ENCODE data around the gene SCART1. TPM values are rescaled to one million over a fixed set of nuclear protein-coding genes. Genes with fewer than 3 reads are reported as not detected.
"Not testable (repeated sequence)": the region's sequence is repeated elsewhere in the genome, so short reads cannot be mapped to it uniquely, and the experiment has no call there.

Gene SCART1
- total and polyA plus RNA-seq, 2 donors = 0.86 to 3.3 TPM

GRCh38 chr10:133484818-133485217, 31.1 kb downstream of the SCART1 start:
- no peaks in the 10 kb centered on the region for H3K4me1 ChIP-seq (ENCODE audit: insufficient read depth)
- no peak overlapping the region for H3K27ac ChIP-seq (ENCODE audit: low read depth)
- no peak overlapping the region for H3K4me3 ChIP-seq (ENCODE audit: low read depth, low read length)
- no peak for DNase-seq (ENCODE audit: extremely low spot score)
- no peaks in the 10 kb centered on the region for H3K36me3 ChIP-seq (ENCODE audit: insufficient read depth)

GRCh38 chr10:133487085-133487484, 33.3 kb downstream of the SCART1 start:
- Histone ChIP-seq H3K36me3 (ENCODE audit: insufficient read depth) (no peaks in the 10 kb centered on the region), H3K27ac (ENCODE audit: low read depth) (no peak overlapping the region), H3K4me1 (ENCODE audit: insufficient read depth) (no peaks in the 10 kb centered on the region), H3K4me3 (ENCODE audit: low read depth, low read length) (no peak overlapping the region)
- DNase-seq (ENCODE audit: extremely low spot score) = no peak

GRCh38 chr10:133488354-133488753, 34.6 kb downstream of the SCART1 start:
- H3K27ac ChIP-seq (ENCODE audit: low read depth) = no peak overlapping the region
- H3K36me3 ChIP-seq (ENCODE audit: insufficient read depth) = no peaks in the 10 kb centered on the region
- DNase-seq (ENCODE audit: extremely low spot score) = no peak
- no peak overlapping the region for H3K4me3 ChIP-seq (ENCODE audit: low read depth, low read length)
- no peaks in the 10 kb centered on the region for H3K4me1 ChIP-seq (ENCODE audit: insufficient read depth)

GRCh38 chr10:133489816-133490588, 36.3 kb downstream of the SCART1 start:
- Histone ChIP-seq H3K4me3 (ENCODE audit: low read depth, low read length) (no peak overlapping the region), H3K4me1 (ENCODE audit: insufficient read depth) (no peaks in the 10 kb centered on the region), H3K27ac (ENCODE audit: low read depth) (no peak overlapping the region), H3K36me3 (ENCODE audit: insufficient read depth) (no peaks in the 10 kb centered on the region)
- 47% methylated on average over 2 of the region's 2 CpGs for WGBS
- no peak for DNase-seq (ENCODE audit: extremely low spot score)

GRCh38 chr10:133493562-133493961, 39.8 kb downstream of the SCART1 start:
- DNase-seq (ENCODE audit: extremely low spot score) = not testable (repeated sequence)

GRCh38 chr10:133497363-133497762, 43.6 kb downstream of the SCART1 start:
- WGBS = 43% methylated on average over 6 of the region's 6 CpGs
- not testable (repeated sequence) for DNase-seq (ENCODE audit: extremely low spot score); H3K4me1 ChIP-seq (ENCODE audit: insufficient read depth); H3K27ac ChIP-seq (ENCODE audit: low read depth); H3K36me3 ChIP-seq (ENCODE audit: insufficient read depth); H3K4me3 ChIP-seq (ENCODE audit: low read depth, low read length)

More at GRCh38 chr10:133493562-133493961, 39.8 kb downstream of the SCART1 start:
- H3K36me3 ChIP-seq (ENCODE audit: insufficient read depth); H3K4me3 ChIP-seq (ENCODE audit: low read depth, low read length); H3K4me1 ChIP-seq (ENCODE audit: insufficient read depth); H3K27ac ChIP-seq (ENCODE audit: low read depth): not testable (repeated sequence)
- 71% methylated on average over 4 of the region's 4 CpGs for WGBS

GRCh38 chr10:133499176-133499575, 45.4 kb downstream of the SCART1 start:
- 54% methylated on average over 1 of the region's 1 CpG for WGBS
- not testable (repeated sequence) for H3K36me3 ChIP-seq (ENCODE audit: insufficient read depth); H3K4me3 ChIP-seq (ENCODE audit: low read depth, low read length); DNase-seq (ENCODE audit: extremely low spot score); H3K4me1 ChIP-seq (ENCODE audit: insufficient read depth); H3K27ac ChIP-seq (ENCODE audit: low read depth)

- not testable (repeated sequence) for DNase-seq (ENCODE audit: extremely low spot score); H3K4me1 ChIP-seq (ENCODE audit: insufficient read depth); H3K27ac ChIP-seq (ENCODE audit: low read depth); H3K36me3 ChIP-seq (ENCODE audit: insufficient read depth); H3K4me3 ChIP-seq (ENCODE audit: low read depth, low read length)
- 53% methylated on average over 4 of the region's 4 CpGs for WGBS
Measured at GRCh38 chr10:133500897-133501296, 47.2 kb downstream of the SCART1 start.

GRCh38 chr10:133509700-133510099, 56.0 kb downstream of the SCART1 start:
- H3K36me3 ChIP-seq (ENCODE audit: insufficient read depth) = peaks cover 1% of the 10 kb centered on the region
- WGBS = 71% methylated on average over 4 of the region's 4 CpGs
- DNase-seq (ENCODE audit: extremely low spot score) = no peak

GRCh38 chr10:133511408-133511807, 57.7 kb downstream of the SCART1 start:
- 72% methylated on average over 4 of the region's 4 CpGs for WGBS
- no peaks in the 10 kb centered on the region for H3K36me3 ChIP-seq (ENCODE audit: insufficient read depth)
- H3K4me3 ChIP-seq (ENCODE audit: low read depth, low read length) = no peak overlapping the region
- no peak for DNase-seq (ENCODE audit: extremely low spot score)
- H3K27ac ChIP-seq (ENCODE audit: low read depth) = no peak overlapping the region
- no peaks in the 10 kb centered on the region for H3K4me1 ChIP-seq (ENCODE audit: insufficient read depth)

More at GRCh38 chr10:133509700-133510099, 56.0 kb downstream of the SCART1 start:
- Histone ChIP-seq H3K4me3 (ENCODE audit: low read depth, low read length) (no peak overlapping the region), H3K4me1 (ENCODE audit: insufficient read depth) (no peaks in the 10 kb centered on the region), H3K27ac (ENCODE audit: low read depth) (no peak overlapping the region)

GRCh38 chr10:133511907-133512528, 58.3 kb downstream of the SCART1 start:
- H3K36me3 ChIP-seq (ENCODE audit: insufficient read depth) = no peaks in the 10 kb centered on the region
- WGBS = 47% methylated on average over 4 of the region's 4 CpGs
- no peaks in the 10 kb centered on the region for H3K4me1 ChIP-seq (ENCODE audit: insufficient read depth)
- H3K4me3 ChIP-seq (ENCODE audit: low read depth, low read length) = no peak overlapping the region
- no peak overlapping the region for H3K27ac ChIP-seq (ENCODE audit: low read depth)
- no peak for DNase-seq (ENCODE audit: extremely low spot score)

- H3K4me3 ChIP-seq (ENCODE audit: low read depth, low read length) = no peak overlapping the region
- WGBS = 67% methylated on average over 4 of the region's 4 CpGs
Measured at GRCh38 chr10:133515471-133515870, 61.7 kb downstream of the SCART1 start.

GRCh38 chr10:133516057-133516456, 62.3 kb downstream of the SCART1 start:
- no peak for DNase-seq (ENCODE audit: extremely low spot score)
- Histone ChIP-seq H3K27ac (ENCODE audit: low read depth) (no peak overlapping the region), H3K36me3 (ENCODE audit: insufficient read depth) (no peaks in the 10 kb centered on the region), H3K4me1 (ENCODE audit: insufficient read depth) (no peaks in the 10 kb centered on the region), H3K4me3 (ENCODE audit: low read depth, low read length) (no peak overlapping the region)
- WGBS = 44% methylated on average over 4 of the region's 4 CpGs

More at GRCh38 chr10:133515471-133515870, 61.7 kb downstream of the SCART1 start:
- Histone ChIP-seq H3K4me1 (ENCODE audit: insufficient read depth) (no peaks in the 10 kb centered on the region), H3K36me3 (ENCODE audit: insufficient read depth) (no peaks in the 10 kb centered on the region), H3K27ac (ENCODE audit: low read depth) (no peak overlapping the region)
- no peak for DNase-seq (ENCODE audit: extremely low spot score)

GRCh38 chr10:133518517-133518916, 64.8 kb downstream of the SCART1 start:
- not testable (repeated sequence) for H3K27ac ChIP-seq (ENCODE audit: low read depth); DNase-seq (ENCODE audit: extremely low spot score); H3K36me3 ChIP-seq (ENCODE audit: insufficient read depth); H3K4me3 ChIP-seq (ENCODE audit: low read depth, low read length); H3K4me1 ChIP-seq (ENCODE audit: insufficient read depth)
- WGBS = 75% methylated on average over 5 of the region's 5 CpGs

Measured in urinary bladder (tissue), 4 donors.